H1 (cell line): ENCODE results near the gene IER5. TPM values are rescaled to one million over a fixed set of nuclear protein-coding genes. Genes with fewer than 3 reads are reported as not detected.

ENCODE experiments used
- CTCF ChIA-PET: fragments of 300-600 bp; sonication (Branson Sonifier 250); formaldehyde crosslinking; loops from one replicate; lab custom pipeline; 2021; ENCODE audit not compliant: partially characterized antibody; lab: Charles Lee
- POLR2A ChIA-PET: fragments of 300-600 bp; sonication (Branson Sonifier 250); formaldehyde crosslinking; loops from one replicate; lab custom pipeline; 2021; ENCODE audit warnings: inconsistent platforms; ENCODE audit not compliant: partially characterized antibody; lab: Charles Lee
- DNase-seq, 2 experiments: peaks; one replicate each; pipeline versions ENCODE4 v3.0.0 to v3.0.0-alpha.2; 2010 to 2022; ENCODE audit warnings: low spot score in 2 of 2, low read depth in 1 of 2, mixed read lengths in 1 of 2
- FAIRE-seq: peaks from 2 replicates; lab custom pipeline; 2011; peaks lifted over from hg19 to GRCh38; lab: Jason Lieb, UNC
- H2AFZ ChIP-seq: 2 replicates; pipeline ENCODE4 v1.8.1; 2012; ENCODE audit warnings: low read length, inconsistent platforms
- H2AK5ac ChIP-seq: 2 replicates; pipeline ENCODE4 v1.6.1; 2013; ENCODE audit warnings: low read depth, low read length
- H2BK120ac ChIP-seq: replicated peaks from 2 replicates; pipeline ENCODE3; 2013; ENCODE audit warnings: low read depth, low read length, inconsistent platforms
- H2BK12ac ChIP-seq: 2 replicates; pipeline ENCODE4 v1.6.1; 2013; ENCODE audit warnings: low read depth, low read length
- H2BK15ac ChIP-seq: 2 replicates; pipeline ENCODE4 v1.6.1; 2013; ENCODE audit warnings: low read length
- H2BK20ac ChIP-seq: 2 replicates; pipeline ENCODE4 v1.6.1; 2013; ENCODE audit warnings: low read length
- H2BK5ac ChIP-seq: 2 replicates; pipeline ENCODE4 v1.6.1; 2013; ENCODE audit warnings: low read depth, low read length
- H3K14ac ChIP-seq: 2 replicates; pipeline ENCODE4 v1.6.1; 2013; ENCODE audit warnings: inconsistent platforms; ENCODE audit not compliant: insufficient read length
- H3K18ac ChIP-seq: 2 replicates; pipeline ENCODE4 v1.6.1; 2013; ENCODE audit warnings: low read length; ENCODE audit errors: extremely low read depth
- H3K23ac ChIP-seq: 2 replicates; pipeline ENCODE4 v1.6.1; 2013; ENCODE audit warnings: inconsistent platforms; ENCODE audit not compliant: insufficient read length
- H3K23me2 ChIP-seq: 2 replicates; pipeline ENCODE4 v1.6.1; 2013; ENCODE audit warnings: low read depth, low read length
- H3K27ac ChIP-seq: 2 replicates; pipeline ENCODE4 v1.6.1; 2011; ENCODE audit warnings: low read depth, low read length, inconsistent platforms
- H3K27me3 ChIP-seq, 4 experiments: replicated peaks in 1 of 4; 1 replicate in 1 of 4; 2 replicates in 3 of 4; pipeline versions ENCODE4 v1.6.1 to v1.8.1; 2011 to 2013; ENCODE audit warnings: low read length in 3 of 4, mild to moderate bottlenecking in 3 of 4, inconsistent platforms in 2 of 4, mixed read lengths in 2 of 4, moderate library complexity in 1 of 4; ENCODE audit not compliant: control insufficient read depth in 3 of 4, insufficient read depth in 3 of 4; ENCODE audit errors: extremely low read depth in 1 of 4
- H3K36me3 ChIP-seq, 4 experiments: 2 replicates each; pipeline versions ENCODE4 v1.6.1 to v1.8.1; 2011 to 2013; ENCODE audit warnings: mild to moderate bottlenecking in 4 of 4, low read length in 3 of 4, moderate library complexity in 2 of 4, control low read depth in 1 of 4, inconsistent platforms in 1 of 4; ENCODE audit not compliant: insufficient read depth in 4 of 4, control insufficient read depth in 2 of 4
- H3K4ac ChIP-seq: replicated peaks from 2 replicates; pipeline ENCODE3; 2013; ENCODE audit warnings: low read length, low read depth, mixed read lengths, inconsistent platforms; ENCODE audit not compliant: insufficient read length
- H3K4me1 ChIP-seq, 4 experiments: replicated peaks in 1 of 4; 1 replicate in 1 of 4; 2 replicates in 3 of 4; pipeline versions ENCODE4 v1.6.1 to v1.8.1; 2011 to 2013; ENCODE audit warnings: low read length in 3 of 4, inconsistent platforms in 2 of 4, mixed read lengths in 1 of 4; ENCODE audit not compliant: insufficient read depth in 4 of 4, control insufficient read depth in 3 of 4
- H3K4me2 ChIP-seq, 2 experiments: 2 replicates each; pipeline versions ENCODE4 v1.6.1 to v1.8.1; 2011 to 2013; ENCODE audit warnings: low read depth in 2 of 2, low read length in 2 of 2, control low read depth in 1 of 2, inconsistent platforms in 1 of 2, mild to moderate bottlenecking in 1 of 2; ENCODE audit not compliant: insufficient read depth in 1 of 2
- H3K4me3 ChIP-seq, 4 experiments: fragments of 200-600, 300-600 bp in 1 of 4; sonication (generic), shearing (Covaris generic), sonication (Bioruptor Twin) in 1 of 4; 2 replicates each; pipeline versions ENCODE4 v1.5.1 to v1.8.1; 2011 to 2016; ENCODE audit warnings: low read length in 4 of 4, low read depth in 3 of 4, control low read depth in 2 of 4, inconsistent platforms in 2 of 4, mild to moderate bottlenecking in 2 of 4, mixed read lengths in 1 of 4, moderate library complexity in 1 of 4; ENCODE audit not compliant: insufficient read depth in 2 of 4; ENCODE audit errors: extremely low read depth in 1 of 4
- H3K56ac ChIP-seq: replicated peaks from 2 replicates; pipeline ENCODE3; 2013; ENCODE audit warnings: low read depth, mild to moderate bottlenecking, mixed read lengths, low read length, inconsistent platforms; ENCODE audit not compliant: insufficient read length
- H3K79me1 ChIP-seq: 2 replicates; pipeline ENCODE4 v1.6.1; 2013; ENCODE audit warnings: low read depth, low read length, control low read depth
- H3K79me2 ChIP-seq, 2 experiments: 2 replicates each; pipeline versions ENCODE4 v1.6.1 to v1.8.1; 2012 to 2013; ENCODE audit warnings: low read length in 2 of 2, mild to moderate bottlenecking in 2 of 2, inconsistent platforms in 1 of 2; ENCODE audit not compliant: insufficient read depth in 2 of 2, control insufficient read depth in 1 of 2
- H3K9ac ChIP-seq, 4 experiments: replicated peaks in 1 of 4; 1 replicate in 1 of 4; 2 replicates in 3 of 4; pipeline versions ENCODE4 v1.6.1 to v1.8.1; 2011 to 2013; ENCODE audit warnings: low read depth in 3 of 4, low read length in 3 of 4, control low read depth in 2 of 4, mild to moderate bottlenecking in 2 of 4, moderate library complexity in 2 of 4, inconsistent platforms in 1 of 4; ENCODE audit errors: extremely low read depth in 1 of 4
- H3K9me3 ChIP-seq, 2 experiments: 2 replicates each; pipeline versions ENCODE4 v1.6.1 to v1.8.1; 2012 to 2013; ENCODE audit warnings: mild to moderate bottlenecking in 2 of 2, moderate library complexity in 2 of 2, control low read depth in 1 of 2, inconsistent platforms in 1 of 2, low read depth in 1 of 2, low read length in 1 of 2, mixed read lengths in 1 of 2; ENCODE audit not compliant: insufficient read depth in 2 of 2
- H4K20me1 ChIP-seq, 2 experiments: replicated peaks in 1 of 2; 2 replicates each; pipeline versions ENCODE3 to v1.8.1; 2011 to 2013; ENCODE audit warnings: inconsistent platforms in 2 of 2, low read length in 2 of 2, mild to moderate bottlenecking in 1 of 2; ENCODE audit not compliant: insufficient read depth in 2 of 2, control insufficient read depth in 1 of 2
- H4K5ac ChIP-seq: 2 replicates; pipeline ENCODE4 v1.6.1; 2013; ENCODE audit warnings: low read length, low read depth, mixed read lengths, inconsistent platforms; ENCODE audit not compliant: insufficient read length
- H4K8ac ChIP-seq: 2 replicates; pipeline ENCODE4 v1.8.0; 2013; ENCODE audit warnings: mild to moderate bottlenecking, moderate library complexity, low read length, inconsistent platforms; ENCODE audit not compliant: insufficient read depth; ENCODE audit errors: extremely low read depth
- H4K91ac ChIP-seq: replicated peaks from 2 replicates; pipeline ENCODE3; 2013; ENCODE audit warnings: low read length, mixed read lengths, inconsistent platforms; ENCODE audit not compliant: insufficient read length
- CHD1 ChIP-seq: IDR thresholded peaks from 2 replicates; pipeline ENCODE4 v1.6.1; 2012; ENCODE audit warnings: low read depth, low read length, improper control_type of control experiment
- JUND ChIP-seq: IDR thresholded peaks from 2 replicates; pipeline ENCODE4 v1.6.1; 2011; ENCODE audit warnings: mild to moderate bottlenecking, improper control_type of control experiment, low read length
- KDM4A ChIP-seq: IDR thresholded peaks from one replicate; pipeline ENCODE4 v1.7.1; 2012; ENCODE audit warnings: low read depth, mild to moderate bottlenecking, moderate library complexity, low read length, inconsistent platforms; ENCODE audit not compliant: severe bottlenecking
- MAFK ChIP-seq: IDR thresholded peaks from 2 replicates; pipeline ENCODE4 v1.6.1; 2012; ENCODE audit warnings: low read depth, mild to moderate bottlenecking, improper control_type of control experiment, low read length
- NRF1 ChIP-seq: IDR thresholded peaks from 2 replicates; pipeline ENCODE4 v1.6.1; 2011; ENCODE audit warnings: mild to moderate bottlenecking, low read depth, low read length, improper control_type of control experiment
- PHF8 ChIP-seq: fragments of 200-600 bp; sonication (generic); conservative IDR thresholded peaks from 2 replicates; pipeline ENCODE4 v1.7.1; 2012; ENCODE audit warnings: low read depth, mild to moderate bottlenecking, inconsistent platforms, low read length, moderate library complexity
- POU5F1 ChIP-seq: IDR thresholded peaks from 2 replicates; pipeline ENCODE4 v1.6.1; 2011; ENCODE audit warnings: low read depth, mild to moderate bottlenecking, low read length, moderate library complexity
- TEAD4 ChIP-seq: IDR thresholded peaks from 2 replicates; pipeline ENCODE4 v1.6.1; 2012; ENCODE audit warnings: low read depth, low read length, inconsistent platforms, mixed read lengths
- WGBS, 2 experiments: shearing (Covaris generic) in 1 of 2; methylation state at CpG; one replicate each; pipeline versions ENCODE4 v1.1.6 to v1.1.7; 2013 to 2015; ENCODE audit warnings: low lambda C conversion rate in 2 of 2, mixed read lengths in 2 of 2, inconsistent platforms in 1 of 2, low coverage in 1 of 2, missing lambda C conversion rate in 1 of 2; ENCODE audit not compliant: insufficient replicate concordance in 2 of 2, insufficient coverage in 1 of 2, insufficient read length in 1 of 2; ENCODE audit errors: extremely low coverage in 1 of 2, missing lambda C conversion rate in 1 of 2; 5-methylcytosine and 5-hydroxymethylcytosine counted together
- long read RNA-seq, 2 experiments: library from RNA in 1 of 2; library from capped mRNA in 1 of 2; stranded (forward); transcript quantifications; one replicate each; pipeline ENCODE4 v2.0.0, GENCODE V29; 2021; ENCODE audit warnings: inconsistent platforms in 1 of 2
- polyA minus RNA-seq, 3 experiments: library from RNA; depleted of rRNA, polyadenylated mRNA; stranded (reverse); fragments of >200 nt; gene quantifications; 1 replicate in 2 of 3; 2 replicates in 1 of 3; pipeline ENCODE4 v1.2.3, GENCODE V29; 2011
- polyA plus RNA-seq, 7 experiments: library from polyadenylated mRNA; depleted of rRNA in 3 of 7; stranded (reverse) in 5 of 7; unstranded in 2 of 7; fragments of >200 nt in 5 of 7; fragments of 200-250 nt in 2 of 7; gene quantifications; 1 replicate in 5 of 7; 2 replicates in 1 of 7; 4 replicates in 1 of 7; pipeline versions ENCODE4 v1.2.1 to v1.2.3, GENCODE V29; 2011 to 2013; ENCODE audit warnings: missing spikeins in 2 of 7, mixed read lengths in 2 of 7
- total RNA-seq: library from RNA; stranded (reverse); fragmentation: NEBNext Ultra II Directional; extraction: Animal tissue kit (Norgen Biotek cat#: 25700); gene quantifications from 2 replicates; pipeline ENCODE4 v1.2.1, GENCODE V29; 2021

IER5 gene
- 7.1 and 7.7 TPM in 2 replicates for total RNA-seq
- 3.5 and 4.3 TPM in 2 replicates for polyA plus RNA-seq (2011; rRNA removed)
- 5.5 TPM for polyA plus RNA-seq (2011; cell fraction: cytosol; rRNA removed)
- polyA plus RNA-seq (2011; cell fraction: nucleus; rRNA removed), result 6.0 TPM
- polyA plus RNA-seq (2012, experiment 1 of 2), result 7.1 to 7.5 TPM (median 7.2 TPM) in 4 replicates
- 6.3 TPM for polyA plus RNA-seq (2012, experiment 2 of 2)
- 3.4 TPM for polyA plus RNA-seq (2013, experiment 1 of 2)
- polyA plus RNA-seq (2013, experiment 2 of 2), result 3.4 TPM
- polyA minus RNA-seq (2011; rRNA and poly(A)+ RNA removed), result 3.2 and 4.0 TPM in 2 replicates
- 6.9 TPM for polyA minus RNA-seq (2011; cell fraction: cytosol; rRNA and poly(A)+ RNA removed)
- 14.5 TPM for polyA minus RNA-seq (2011; cell fraction: nucleus; rRNA and poly(A)+ RNA removed)
- long read RNA-seq, experiment 1, full-length matches to known transcripts, result 9 of 9 reads
- long read RNA-seq, experiment 1, partial matches to known transcripts, result 0 of 9 reads
- long read RNA-seq, experiment 1, other reads (novel, unspliced or antisense), result 0 of 9 reads
- long read RNA-seq, experiment 2, full-length matches to known transcripts, result 1 of 1 reads
- long read RNA-seq, experiment 2, partial matches to known transcripts, result 0 of 1 reads
- long read RNA-seq, experiment 2, other reads (novel, unspliced or antisense), result 0 of 1 reads

DNA sequence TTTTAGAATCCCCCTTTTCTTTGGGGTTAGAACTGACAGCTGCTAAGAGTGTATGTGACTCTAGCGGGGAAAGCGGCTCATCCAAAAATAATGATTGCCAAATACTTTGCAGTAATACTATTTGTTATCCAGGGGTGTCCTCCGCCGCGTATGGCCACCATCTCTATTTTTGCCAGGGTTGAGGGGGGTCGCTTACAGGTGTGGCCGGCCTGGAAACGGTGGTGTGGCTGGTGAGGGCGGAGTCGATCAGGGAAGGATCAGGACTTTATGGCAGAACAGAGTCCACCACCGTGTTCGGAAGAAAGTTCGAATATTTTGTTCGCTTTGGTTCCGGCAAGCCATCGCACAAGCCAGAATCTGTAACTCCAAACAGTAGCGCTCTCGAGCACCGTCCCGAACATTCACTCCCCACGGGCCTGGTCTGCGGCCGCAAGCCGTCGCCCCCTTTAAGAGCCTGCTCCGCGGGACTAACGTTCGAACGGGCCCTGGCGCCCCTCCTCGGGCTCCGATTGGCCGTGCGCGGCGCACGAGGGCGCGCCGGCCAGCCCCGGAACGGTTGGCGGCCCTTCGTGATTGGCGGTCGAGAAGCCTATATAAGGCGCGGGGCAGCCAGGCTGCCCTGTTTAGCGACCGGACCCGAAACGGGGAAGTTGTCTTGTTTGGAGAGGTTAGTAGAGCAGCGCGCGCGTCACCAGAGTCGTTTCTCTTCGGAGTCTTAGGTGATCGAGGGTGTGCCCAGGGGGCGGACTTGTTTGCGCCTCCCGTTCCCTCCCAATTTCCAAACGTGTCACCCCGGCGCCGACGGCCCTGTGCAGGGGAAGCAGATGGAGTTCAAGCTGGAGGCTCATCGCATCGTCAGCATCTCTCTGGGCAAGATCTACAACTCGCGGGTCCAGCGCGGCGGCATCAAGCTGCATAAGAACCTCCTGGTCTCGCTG is at the start of gene IER5:
IER5 (plus strand) TSS at position 622 of the 938 bp plus-strand sequence; CDS start at position 825, 203 bp downstream.
- DNase-seq, result peak; percentile 76 to 97
- no peak within 1 kb of the TSS for H3K14ac ChIP-seq
- FAIRE-seq, result no peak
- H4K5ac ChIP-seq, result no peak within 1 kb of the TSS
- peak within 1 kb of the TSS; percentile 68; the same call in 1 of the 2 replicates for H2BK12ac ChIP-seq
- CTCF ChIA-PET, result interaction anchor here (0.8 to 4.8 kb wide), 3 partner anchors 12 to 66 kb away, joined by 3 to 64 read pairs (median 3); partner anchors contain the start of gene STX6
- no peak within 1 kb of the TSS for H4K8ac ChIP-seq
- peaks cover 15 to 23% of the 10 kb centered on the region in 2 experiments for H4K20me1 ChIP-seq
- peaks cover 0 to 31% (median 18%) of the 10 kb centered on the region in 4 experiments; a peak in 6 of 7 replicates for H3K27me3 ChIP-seq
- no peak within 1 kb of the TSS for H2BK120ac ChIP-seq
- POLR2A ChIA-PET, result interaction anchor here (0.7 to 9.4 kb wide), 38 partner anchors 9 to 176 kb away, joined by 3 to 253 read pairs (median 5); partner anchors contain the start of genes KIAA1614 and STX6
- H3K4me3 ChIP-seq, result peak within 1 kb of the TSS; percentile 58 to 72 (median 64)
- H3K36me3 ChIP-seq, result no peaks in the 10 kb centered on the region
- no peak within 1 kb of the TSS for H2BK20ac ChIP-seq
- no peak within 1 kb of the TSS for H3K4ac ChIP-seq
- peak within 1 kb of the TSS; percentile 63 for H3K18ac ChIP-seq
- H2AFZ ChIP-seq, result 0 out of 2 replicates have a peak within 1 kb of the TSS, but pooled peaks have one; percentile 43
- peak within 1 kb of the TSS; percentile 28 for H4K91ac ChIP-seq
- no peak within 1 kb of the TSS for H2AK5ac ChIP-seq
- H3K23ac ChIP-seq, result no peak within 1 kb of the TSS
- H3K23me2 ChIP-seq, result peaks cover 19% of the 10 kb centered on the region
- H2BK5ac ChIP-seq, result no peak within 1 kb of the TSS
- peaks cover 0 to 32% of the 10 kb centered on the region in 2 experiments; a peak in 2 of 4 replicates for H3K79me2 ChIP-seq
- no peak within 1 kb of the TSS for H3K27ac ChIP-seq
- WGBS, 2 experiments, result 5% methylated on average over 66 of the region's 76 CpGs; no CpG with 5 or more reads in 1 of the 2 experiments
- no peaks in the 10 kb centered on the region for H3K79me1 ChIP-seq
- H3K56ac ChIP-seq, result no peak within 1 kb of the TSS
- H3K9me3 ChIP-seq, result no peaks in the 10 kb centered on the region
- H3K4me2 ChIP-seq, result peak within 1 kb of the TSS; percentile 80 to 91
- H2BK15ac ChIP-seq, result 0 out of 2 replicates have a peak within 1 kb of the TSS, but pooled peaks have one; percentile 29
- peak within 1 kb of the TSS; percentile 20 to 69 (median 40); a peak in 5 of 7 replicates for H3K9ac ChIP-seq
- peaks cover 0 to 4% (median under 1%) of the 10 kb centered on the region in 4 experiments; a peak in 2 of 7 replicates for H3K4me1 ChIP-seq
- TF ChIP-seq NRF1, result no peak
- no peak for TF ChIP-seq CHD1
- TF ChIP-seq PHF8, result peak; percentile 86
- TF ChIP-seq KDM4A, result peak; percentile 52
- TF ChIP-seq JUND, result no peak
- no peak for TF ChIP-seq POU5F1
- no peak for TF ChIP-seq MAFK
- no peak for TF ChIP-seq TEAD4
